HPDE6-E6E7 (cell line): ENCODE data around the gene JMJD1C.
"Not testable (repeated sequence)": the region's sequence is repeated elsewhere in the genome, so short reads cannot be mapped to it uniquely, and the experiment has no call there.

Experiments used
- DNase-seq: peaks from one replicate; pipeline ENCODE4 v3.0.0; 2011; ENCODE audit warnings: missing footprints; ENCODE audit errors: extremely low spot score

The JMJD1C gene

DNA sequence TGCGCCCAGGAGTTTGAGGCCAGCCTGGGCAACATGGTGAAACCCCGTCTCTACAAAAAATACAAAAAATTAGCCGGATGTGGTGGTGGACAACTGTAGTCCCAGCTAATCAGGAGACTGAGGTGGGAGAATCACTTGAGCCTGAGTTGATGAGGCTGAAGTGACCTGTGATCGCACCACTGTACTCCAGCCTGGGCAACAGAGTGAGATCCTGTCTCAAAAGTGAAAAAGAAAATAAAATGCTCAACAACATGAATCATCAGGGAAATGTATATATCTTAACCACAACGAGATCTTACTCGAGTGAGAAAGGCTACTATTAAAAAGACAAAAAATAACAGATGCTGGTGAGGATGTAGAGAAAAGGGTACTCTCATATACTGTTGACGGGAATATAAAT lies 72.7 kb downstream of the JMJD1C start:
- DNase-seq = no peak

DNA sequence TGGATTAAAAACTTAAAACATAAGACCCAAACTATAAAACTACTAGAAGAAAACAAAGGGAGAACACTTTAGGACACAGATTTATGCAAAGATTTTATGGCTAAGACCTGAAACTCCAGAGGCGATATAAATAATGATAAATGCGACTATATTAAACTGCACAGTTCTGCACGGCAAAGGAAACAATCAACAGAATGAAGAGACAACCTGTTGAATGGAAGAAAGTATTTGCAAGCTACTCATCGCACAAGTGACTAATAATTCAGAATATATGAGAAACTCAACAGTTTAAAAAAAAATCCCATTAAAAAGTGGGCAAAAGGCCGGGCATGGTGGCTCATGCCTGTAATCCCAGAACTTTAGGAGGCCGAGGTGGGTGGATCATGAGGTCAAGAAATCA lies 73.6 kb downstream of the JMJD1C start:
- DNase-seq = no peak

DNA sequence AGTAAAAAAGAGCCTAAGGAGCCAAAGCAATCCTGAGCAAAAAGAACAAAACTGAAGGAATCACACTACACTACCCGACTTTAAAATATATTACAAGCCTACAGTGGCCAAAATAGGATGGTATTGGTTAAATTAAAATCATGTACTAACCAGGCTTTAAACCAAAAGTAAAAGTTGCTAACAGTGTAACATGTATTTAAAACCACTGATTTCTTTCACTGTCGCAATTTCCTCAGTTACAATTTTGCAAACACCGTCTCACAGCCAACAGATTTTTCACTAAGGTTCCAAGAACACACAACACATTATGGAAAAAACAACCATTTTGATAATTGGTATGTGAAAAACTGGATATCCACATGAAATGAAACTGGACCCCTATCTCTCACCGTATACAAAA lies 74.0 kb downstream of the JMJD1C start:
- no peak for DNase-seq

DNA sequence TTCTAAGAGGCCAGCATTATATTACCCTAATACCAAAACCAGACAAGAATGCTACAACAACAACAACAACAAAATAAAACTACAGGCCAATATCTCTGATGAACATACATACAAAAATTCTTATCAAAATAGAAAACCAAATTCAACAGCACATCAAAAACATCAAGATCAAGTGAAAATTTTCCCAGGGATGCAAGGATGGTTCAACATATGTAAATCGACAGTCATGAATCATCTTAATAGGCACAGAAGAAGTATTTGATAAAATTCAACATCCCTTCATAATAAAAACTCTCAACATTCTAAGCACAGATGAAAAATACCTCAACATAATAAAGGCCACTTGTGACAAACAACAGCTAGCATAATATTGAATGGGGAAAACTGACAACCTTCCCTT lies 75.3 kb downstream of the JMJD1C start:
- no peak for DNase-seq

DNA sequence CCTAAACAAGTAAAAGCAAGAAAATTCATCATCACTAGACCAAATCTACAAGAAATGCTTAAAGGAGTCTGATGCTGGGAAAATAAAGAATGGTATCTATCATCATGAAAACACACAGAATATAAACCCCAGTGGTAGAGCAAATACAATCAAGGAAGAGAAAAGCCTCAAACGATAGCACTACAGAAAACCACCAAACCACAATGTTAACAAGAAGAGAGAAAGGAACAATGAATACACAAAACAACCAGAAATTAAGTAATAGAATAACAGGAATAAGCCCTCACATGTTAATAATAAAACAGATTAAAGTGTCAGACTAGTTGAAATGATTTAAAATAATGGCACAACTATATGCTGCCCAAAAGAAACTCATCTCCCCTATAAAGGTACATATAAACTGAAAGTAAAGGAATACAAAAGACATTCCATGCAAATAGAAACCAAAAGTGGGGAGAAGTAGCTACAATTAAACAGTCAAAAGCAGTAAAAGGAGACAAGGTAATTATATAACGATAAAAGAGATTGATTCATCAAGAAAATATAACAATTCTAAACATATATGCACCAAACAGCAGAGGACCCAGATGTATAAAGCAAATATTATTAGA lies 77.3 kb downstream of the JMJD1C start:
- DNase-seq = no peak

DNA sequence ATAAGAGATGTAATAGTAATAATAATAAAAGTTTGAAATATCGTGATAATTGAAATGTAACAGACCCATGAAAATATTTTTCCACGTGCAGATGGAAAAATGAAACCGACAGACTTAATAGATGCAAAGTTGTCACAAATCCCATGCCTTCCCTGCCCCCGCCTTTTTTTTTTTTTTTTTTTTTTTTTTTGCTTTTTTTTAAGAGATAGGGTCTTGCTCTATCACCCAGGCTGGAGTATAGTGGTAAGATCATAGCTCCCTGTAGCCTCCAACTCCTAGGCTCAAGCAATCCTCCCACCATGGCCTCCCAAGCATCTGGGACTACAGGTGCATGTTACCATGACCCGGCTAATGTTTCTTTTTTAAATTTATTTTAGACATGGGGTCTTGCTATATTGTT lies 80.5 kb downstream of the JMJD1C start:
- DNase-seq = no peak

DNA sequence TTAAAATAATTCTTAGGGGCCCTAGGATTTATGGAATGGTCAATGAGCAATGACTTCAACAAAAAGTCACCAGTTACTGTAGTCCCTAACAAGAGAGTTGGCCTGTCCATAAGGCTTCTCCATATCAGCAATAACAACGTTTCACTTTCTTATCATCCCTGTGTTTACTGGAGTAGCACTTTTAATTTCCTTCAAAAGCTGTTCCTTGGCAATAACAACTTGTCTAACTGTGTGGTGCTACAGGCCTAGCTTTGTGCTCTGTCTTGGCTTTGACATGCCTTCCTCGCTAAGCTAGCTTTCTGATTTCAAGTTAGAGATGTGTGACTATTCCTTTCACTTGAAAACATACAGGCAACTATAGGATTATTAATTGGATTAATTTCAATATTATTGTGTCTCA lies 81.1 kb downstream of the JMJD1C start:
- no peak for DNase-seq

DNA sequence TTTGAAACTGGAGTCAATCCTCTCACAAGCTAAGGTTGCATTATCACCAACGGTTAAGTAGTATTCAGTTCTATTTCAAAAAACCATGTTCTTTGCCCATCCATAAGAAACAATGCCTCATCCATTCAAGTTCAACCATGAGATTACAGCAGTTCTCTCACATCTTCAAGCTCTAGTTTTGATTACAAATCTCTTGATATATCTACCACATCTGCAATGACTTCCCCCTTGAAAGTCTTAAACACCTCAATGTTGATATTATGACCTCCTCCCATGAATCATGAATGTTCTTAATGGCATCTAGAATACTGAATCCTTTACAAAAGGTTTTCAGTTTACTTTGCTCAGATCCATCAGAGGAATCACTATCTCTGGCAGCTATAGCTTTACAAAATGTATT lies 81.8 kb downstream of the JMJD1C start:
- DNase-seq = no peak

DNA sequence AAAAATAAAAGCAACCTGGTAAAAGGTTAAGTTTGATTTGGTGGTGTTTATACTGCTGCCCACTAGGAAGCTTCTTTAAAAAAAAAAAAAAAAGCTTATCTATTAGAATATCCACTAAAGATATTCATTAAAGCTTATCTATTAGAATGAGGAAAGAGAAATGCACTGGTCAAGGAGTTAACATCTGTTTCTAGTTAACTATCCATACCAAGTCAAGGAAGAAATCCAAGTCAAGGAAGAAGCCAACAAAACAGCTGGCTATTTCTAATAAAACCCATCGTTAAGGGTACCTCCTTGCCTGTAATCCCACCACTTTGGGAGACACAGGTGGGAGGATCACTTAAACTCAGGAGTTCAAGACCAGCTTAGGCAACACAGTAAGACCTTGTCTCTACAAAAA lies 82.6 kb downstream of the JMJD1C start:
- no peak for DNase-seq

DNA sequence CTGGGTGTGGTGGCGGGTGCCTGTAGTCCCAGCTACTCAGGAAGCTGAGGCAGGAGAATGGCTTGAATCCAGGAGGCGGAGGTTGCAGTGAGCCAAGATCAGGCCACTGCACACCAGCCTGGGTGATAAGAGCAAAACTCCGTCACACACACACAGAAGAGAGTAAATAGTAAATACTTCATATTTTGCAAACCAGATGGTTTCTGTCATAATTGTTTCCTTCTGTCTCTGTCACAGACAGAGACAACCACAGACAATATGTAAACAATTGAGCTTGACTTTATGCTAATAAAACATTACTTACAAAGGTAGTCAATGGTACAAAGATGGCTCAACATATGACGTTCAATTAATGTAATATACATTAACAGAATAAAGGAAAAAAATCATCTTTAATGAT lies 83.7 kb downstream of the JMJD1C start:
- DNase-seq = no peak

DNA sequence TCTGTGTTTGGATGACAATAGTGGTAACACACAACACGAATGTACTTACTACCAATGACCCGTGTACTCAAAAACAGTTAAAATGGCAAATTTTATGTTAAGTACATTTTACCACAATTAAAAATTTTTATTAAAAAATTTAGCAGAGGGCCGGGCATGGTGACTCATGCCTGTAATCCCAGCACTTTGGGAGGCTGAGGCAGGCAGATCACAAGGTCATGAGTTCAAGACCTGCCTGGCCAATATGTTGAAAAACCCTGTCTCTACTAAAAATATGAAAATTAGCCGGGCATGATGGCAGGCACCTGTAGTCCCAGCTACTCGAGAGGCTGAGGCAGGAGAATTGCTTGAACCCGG lies 88.5 kb downstream of the JMJD1C start:
- not testable (repeated sequence) for DNase-seq

DNA sequence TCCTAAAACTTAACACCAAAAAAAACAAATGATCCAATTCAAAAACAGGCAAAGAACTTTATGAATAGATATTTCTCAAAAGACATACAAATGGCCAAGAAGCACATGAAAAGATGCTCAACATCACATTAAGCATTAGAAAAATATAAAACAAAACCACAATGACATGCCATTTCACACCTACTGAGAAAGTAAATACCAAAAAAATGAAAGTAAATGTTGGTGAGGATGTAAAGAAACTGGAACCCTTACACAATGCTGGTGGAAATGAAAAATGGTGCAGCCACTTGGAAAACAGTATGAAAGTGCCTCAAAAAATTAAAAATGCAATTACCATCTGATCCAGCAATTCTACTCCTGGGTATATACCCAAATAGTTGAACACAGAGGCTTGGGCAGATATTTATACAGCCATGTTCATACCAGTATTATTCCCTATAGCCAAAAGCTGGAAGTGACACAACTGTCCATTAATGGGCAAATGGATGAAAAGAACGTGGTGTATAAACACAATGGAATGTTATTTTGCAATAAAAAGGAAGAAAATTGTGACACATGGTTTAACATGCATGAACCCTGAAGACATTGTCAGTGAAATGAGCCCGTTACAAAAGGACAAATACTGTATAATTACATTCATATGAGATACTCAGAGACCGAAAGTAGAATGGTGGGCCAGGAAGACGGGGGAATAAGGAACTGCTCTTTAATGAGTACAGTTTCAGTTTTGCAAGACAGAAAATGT lies 89.0 kb downstream of the JMJD1C start:
- no peak for DNase-seq

DNA sequence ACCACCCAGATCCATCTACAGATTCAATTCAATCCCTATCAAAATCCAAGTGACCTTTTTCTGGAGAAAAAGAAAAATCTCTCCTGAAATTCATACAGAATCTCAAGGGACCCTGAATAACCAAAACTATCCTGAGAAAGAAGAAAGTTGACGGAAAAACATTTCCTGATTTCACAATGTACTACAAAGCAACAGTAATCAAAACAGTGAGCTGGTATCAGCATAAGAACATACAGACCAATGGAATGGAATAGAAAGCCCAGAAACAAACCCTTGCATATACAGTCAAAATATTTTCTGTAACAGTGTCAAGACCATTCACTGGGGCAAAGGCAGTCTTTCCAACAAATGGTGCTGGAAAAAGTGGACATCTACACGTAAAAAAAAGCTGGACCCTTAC lies 89.9 kb downstream of the JMJD1C start:
- DNase-seq = no peak

DNA sequence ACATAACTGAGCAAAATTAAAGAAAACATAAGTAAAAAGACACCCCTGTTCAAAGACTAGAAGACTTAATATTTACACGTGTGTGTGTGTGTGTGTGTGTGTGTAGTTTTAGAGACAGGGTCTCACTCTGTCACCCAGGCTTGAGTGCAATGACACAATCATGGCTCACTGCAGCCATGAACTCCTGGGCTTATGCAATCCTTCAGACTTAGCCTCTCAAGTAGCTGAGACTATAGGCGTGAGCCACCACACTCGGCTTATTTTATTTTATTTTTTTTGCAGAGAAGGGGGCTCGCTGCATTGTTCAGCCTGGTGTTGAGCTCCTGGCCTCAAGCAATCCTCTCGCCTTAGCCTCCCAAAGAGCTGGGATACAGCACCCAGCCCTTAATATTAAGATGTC lies 90.3 kb downstream of the JMJD1C start:
- no peak for DNase-seq

DNA sequence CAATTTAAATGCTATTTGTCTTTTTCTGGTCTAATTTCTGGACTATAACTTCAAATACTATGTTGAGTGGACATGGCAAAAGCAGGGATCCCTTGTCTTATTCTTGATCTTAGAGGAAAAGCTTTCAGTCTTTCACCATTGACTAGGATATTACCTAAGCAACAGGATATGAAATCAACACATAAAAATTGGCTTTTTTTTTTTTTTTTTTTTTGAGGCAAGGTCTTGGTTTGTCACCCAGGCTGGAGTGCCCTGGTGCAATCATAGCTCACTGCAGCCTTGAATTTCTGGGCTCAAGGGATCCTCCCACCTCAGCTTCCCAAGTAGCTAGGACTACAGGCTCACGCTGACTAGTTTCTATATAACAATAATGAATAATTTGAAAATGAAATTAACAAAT lies 90.8 kb downstream of the JMJD1C start:
- no peak for DNase-seq

DNA sequence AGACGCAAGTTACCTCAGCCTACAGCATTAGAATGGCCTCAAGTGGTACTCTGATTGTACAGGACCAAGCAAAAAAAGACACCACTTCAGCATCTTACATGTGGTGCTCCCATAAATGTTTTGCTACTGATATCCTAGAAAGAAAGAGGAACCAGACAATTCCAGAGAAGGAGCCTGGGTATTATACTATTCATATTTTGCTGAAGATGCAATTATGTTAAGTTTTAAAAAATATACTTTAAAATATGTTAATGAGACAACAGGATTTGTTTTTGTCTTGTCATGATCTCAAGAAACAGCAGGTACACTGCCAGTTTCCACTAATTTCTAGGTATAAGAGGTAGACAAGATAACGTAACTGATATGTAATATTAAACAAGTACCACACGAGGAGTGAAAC lies 92.6 kb downstream of the JMJD1C start:
- DNase-seq = no peak

DNA sequence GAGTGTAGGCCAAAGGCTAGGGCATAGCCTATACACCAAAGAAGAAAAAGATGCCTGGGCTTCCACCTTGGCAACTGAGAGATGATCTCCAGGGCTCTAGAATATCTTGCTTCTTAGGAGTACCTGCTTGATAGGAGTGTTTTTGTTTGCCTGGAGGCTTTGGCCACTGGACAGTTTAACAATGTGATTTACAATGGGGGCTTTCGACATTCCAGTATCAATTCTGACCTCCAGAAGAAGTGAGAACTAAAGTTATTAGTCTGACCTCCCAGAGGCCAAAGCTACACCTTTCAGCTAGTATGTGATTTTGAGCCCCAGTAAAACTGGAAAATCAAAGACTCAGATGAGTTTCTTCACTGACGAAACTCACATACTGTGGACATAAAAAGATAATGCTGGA lies 96.1 kb downstream of the JMJD1C start:
- no peak for DNase-seq

DNA sequence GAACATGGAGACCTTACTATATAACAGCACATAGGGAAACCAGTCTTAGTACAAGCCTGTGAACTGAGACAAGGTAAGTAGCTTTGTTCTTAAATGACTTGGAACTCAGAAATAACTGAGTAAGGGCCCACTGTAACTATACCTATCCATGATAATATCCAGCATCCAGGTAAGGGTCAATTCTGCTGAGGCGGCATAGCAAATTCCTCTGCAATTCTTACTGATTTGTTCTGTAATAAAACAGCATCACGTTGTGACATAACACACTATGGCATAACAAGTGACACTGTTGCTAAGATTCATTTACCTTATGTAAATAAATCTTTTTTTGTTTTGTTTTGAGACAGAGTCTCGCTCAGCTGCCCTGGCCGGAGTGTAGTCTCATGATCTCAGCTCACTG lies 97.4 kb downstream of the JMJD1C start:
- DNase-seq = no peak

DNA sequence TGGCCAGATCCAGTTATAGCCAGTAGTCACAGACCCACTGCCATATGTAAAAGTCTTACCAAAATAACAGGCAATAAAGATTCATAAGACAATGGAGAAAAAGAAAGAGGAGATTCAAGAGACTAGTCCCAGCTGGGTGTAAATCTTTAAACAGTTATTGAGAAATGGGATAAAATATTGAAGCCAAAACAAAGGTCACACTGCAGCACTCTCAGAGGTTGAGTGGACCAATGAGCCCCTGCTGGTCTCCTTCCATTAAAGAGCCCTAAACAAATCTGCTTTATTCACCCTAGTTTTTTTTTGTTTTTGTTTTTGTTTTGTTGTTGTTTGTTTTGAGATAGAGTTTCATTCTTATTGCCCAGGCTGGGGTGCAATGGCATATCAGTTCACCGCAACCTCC lies 98.8 kb downstream of the JMJD1C start:
- DNase-seq = no peak

DNA sequence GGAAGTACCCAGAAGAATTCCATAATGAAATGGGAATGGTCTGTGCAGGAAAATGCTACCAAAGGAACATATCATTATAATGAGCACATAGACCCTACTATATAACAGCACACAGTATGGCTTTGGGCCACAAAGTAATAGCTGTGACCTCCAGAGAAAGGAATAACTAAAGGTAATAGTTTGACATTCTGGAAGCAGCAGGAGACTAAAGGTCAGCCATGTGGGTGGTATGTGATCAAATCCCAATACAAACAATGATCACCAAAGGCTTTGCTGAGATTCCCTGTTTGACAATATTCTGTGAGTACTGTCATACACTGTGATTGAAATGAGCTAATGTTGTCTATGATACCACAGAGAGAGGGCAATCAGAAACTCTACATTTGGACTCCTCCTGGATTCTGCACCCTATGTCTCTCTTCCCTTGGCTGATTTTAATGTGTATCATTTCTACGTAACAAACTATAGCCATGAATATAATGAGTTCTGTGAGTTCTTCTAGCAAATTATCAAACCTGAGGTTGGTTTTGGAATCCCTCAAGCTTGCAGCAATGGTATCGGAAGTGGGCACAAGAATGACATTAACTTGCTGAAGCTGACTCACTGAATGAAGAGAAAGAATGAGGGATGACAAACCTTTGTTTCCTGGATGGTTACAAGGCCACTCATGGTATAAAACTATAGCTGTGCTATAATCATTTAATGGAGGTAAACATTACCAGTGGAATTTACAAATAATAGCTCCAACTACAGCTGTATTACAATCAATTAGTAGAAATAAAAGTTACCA lies 99.6 kb downstream of the JMJD1C start:
- DNase-seq = no peak

DNA sequence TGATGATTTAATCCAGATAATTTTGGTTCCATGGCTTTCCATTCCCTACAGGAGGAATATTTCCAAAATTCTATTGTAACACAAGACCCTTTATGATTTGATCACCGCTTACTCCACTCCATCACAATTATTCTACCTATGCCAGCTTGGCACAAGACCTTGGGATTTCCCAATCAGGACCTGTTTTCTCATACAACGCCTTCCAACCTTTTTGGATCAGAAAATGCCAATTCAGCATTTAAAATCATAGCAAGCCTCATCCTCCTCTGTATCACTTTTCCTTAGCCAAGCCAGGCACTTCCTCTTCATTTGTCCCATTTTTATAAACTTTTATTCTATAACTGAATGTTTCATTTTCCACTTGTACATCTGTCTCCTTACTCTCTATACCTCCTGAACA lies 100.9 kb downstream of the JMJD1C start:
- DNase-seq = no peak

DNA sequence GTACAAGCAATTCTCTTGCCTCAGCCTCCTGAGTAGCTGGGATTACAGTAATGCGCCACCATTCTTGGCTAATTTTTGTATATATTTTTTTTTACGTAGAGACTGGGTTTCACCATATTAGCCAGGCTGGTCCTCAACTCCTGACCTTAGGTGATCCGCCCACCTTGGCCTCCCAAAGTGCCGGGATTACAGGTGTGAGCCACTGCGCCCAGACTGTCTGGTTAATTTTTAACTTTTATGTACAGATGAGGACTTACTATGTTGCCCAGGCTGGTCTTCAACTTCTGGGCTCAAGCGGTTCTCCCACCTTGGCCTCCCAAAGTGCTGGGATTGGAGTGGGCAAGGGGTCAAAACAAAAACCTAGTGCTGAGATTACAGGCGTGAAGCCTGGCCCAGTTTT lies 101.8 kb downstream of the JMJD1C start:
- no peak for DNase-seq

DNA sequence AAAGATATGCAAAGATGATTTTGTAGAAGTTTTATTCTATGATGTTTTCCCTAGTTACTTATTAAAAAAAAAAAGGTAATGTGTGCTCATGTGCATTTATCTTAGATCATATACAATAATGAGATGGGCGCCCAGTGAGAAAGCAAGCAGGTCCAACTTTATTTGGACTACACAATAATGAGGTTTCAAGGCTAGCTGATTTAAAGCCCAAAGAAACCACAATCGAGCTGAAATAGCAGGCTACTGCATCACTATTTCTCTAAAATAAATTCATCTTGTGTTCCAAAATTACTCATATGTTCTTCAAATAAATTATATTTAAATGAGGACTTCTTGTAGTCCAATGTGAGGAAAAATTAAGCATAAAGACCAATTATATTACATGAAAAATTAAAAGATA lies 110.1 kb downstream of the JMJD1C start:
- DNase-seq = no peak
